IMR-90 (cell line): ENCODE results near the gene SLCO3A1. TPM values are rescaled to one million over a fixed set of nuclear protein-coding genes. Genes with fewer than 3 reads are reported as not detected.

ENCODE experiments used
- ATAC-seq: fragments of 200-7000 bp; cut with Tn5 transposase; 2 replicates; pipeline ENCODE4 v1.9.1; 2020; ENCODE audit warnings: low read depth, mild to moderate bottlenecking, moderate library complexity
- BruUV-seq: library from RNA; stranded (reverse); fragments of 400-500 nt; replicated peaks from 2 replicates; lab custom pipeline; 2021; lab: Mats Ljungman, UMichigan
- CTCF ChIA-PET: fragments of 300-600 bp; formaldehyde crosslinking; extraction: SDS; loops from one replicate; lab custom pipeline; 2021; ENCODE audit warnings: antibody characterized with exemption; lab: Yijun Ruan, JAX
- POLR2A ChIA-PET: fragments of 300-600 bp; sonication (Branson Sonifier 250); formaldehyde crosslinking; loops from one replicate; lab custom pipeline; 2022; ENCODE audit warnings: antibody characterized with exemption; ENCODE audit not compliant: unreplicated experiment; lab: Charles Lee
- DNase-seq: peaks from one replicate; pipeline ENCODE4 v3.0.0; 2013
- H2AFZ ChIP-seq: replicated peaks from 2 replicates; pipeline ENCODE3; 2013; ENCODE audit warnings: low read length, mild to moderate bottlenecking; ENCODE audit not compliant: poor library complexity
- H2AK5ac ChIP-seq: 2 replicates; pipeline ENCODE4 v1.6.1; 2013; ENCODE audit warnings: low read depth, low read length, inconsistent platforms
- H2AK9ac ChIP-seq: replicated peaks from 2 replicates; pipeline ENCODE3; 2013; ENCODE audit warnings: mild to moderate bottlenecking, low read depth, low read length, moderate library complexity; ENCODE audit not compliant: poor library complexity
- H2BK120ac ChIP-seq: 2 replicates; pipeline ENCODE4 v1.6.1; 2013; ENCODE audit warnings: low read depth, low read length, inconsistent platforms
- H2BK15ac ChIP-seq: 3 replicates; pipeline ENCODE4 v1.6.1; 2013; ENCODE audit warnings: low read depth, low read length, inconsistent platforms
- H2BK20ac ChIP-seq: 2 replicates; pipeline ENCODE4 v1.6.1; 2013; ENCODE audit warnings: low read depth, mild to moderate bottlenecking, inconsistent platforms, low read length, moderate library complexity
- H2BK5ac ChIP-seq: 2 replicates; pipeline ENCODE4 v1.6.1; 2013; ENCODE audit warnings: mild to moderate bottlenecking, low read depth, low read length, inconsistent platforms; ENCODE audit not compliant: poor library complexity, severe bottlenecking
- H3K14ac ChIP-seq: replicated peaks from 2 replicates; pipeline ENCODE4 v1.6.1; 2013; ENCODE audit warnings: low read depth, low read length, inconsistent platforms
- H3K18ac ChIP-seq: 2 replicates; pipeline ENCODE4 v1.6.1; 2013; ENCODE audit warnings: low read depth, low read length, control low read depth
- H3K23ac ChIP-seq: 2 replicates; pipeline ENCODE4 v1.6.1; 2013; ENCODE audit warnings: low read depth, low read length, inconsistent platforms
- H3K27ac ChIP-seq: 2 replicates; pipeline ENCODE4 v1.5.1; 2013; ENCODE audit warnings: mild to moderate bottlenecking, control low read depth, low read length; ENCODE audit not compliant: insufficient read depth
- H3K27me3 ChIP-seq: 2 replicates; pipeline ENCODE4 v1.6.1; 2013; ENCODE audit warnings: low read length; ENCODE audit not compliant: control insufficient read depth, insufficient read depth
- H3K36me3 ChIP-seq: 2 replicates; pipeline ENCODE4 v1.6.1; 2013; ENCODE audit warnings: low read length, mixed read lengths; ENCODE audit not compliant: control insufficient read depth, insufficient read depth
- H3K4ac ChIP-seq: 2 replicates; pipeline ENCODE4 v1.6.1; 2013; ENCODE audit warnings: low read depth, low read length, inconsistent platforms
- H3K4me1 ChIP-seq: 2 replicates; pipeline ENCODE4 v1.6.1; 2013; ENCODE audit warnings: low read length, mixed read lengths; ENCODE audit not compliant: control insufficient read depth, insufficient read depth
- H3K4me2 ChIP-seq: 2 replicates; pipeline ENCODE4 v1.6.1; 2013; ENCODE audit warnings: low read depth, mild to moderate bottlenecking, control low read depth, low read length, moderate library complexity
- H3K4me3 ChIP-seq: 2 replicates; pipeline ENCODE4 v1.5.1; 2013; ENCODE audit warnings: low read depth, mild to moderate bottlenecking, control low read depth, low read length, moderate library complexity; ENCODE audit not compliant: insufficient read depth
- H3K56ac ChIP-seq: 2 replicates; pipeline ENCODE4 v1.6.1; 2013; ENCODE audit warnings: low read length, inconsistent platforms; ENCODE audit not compliant: insufficient read depth; ENCODE audit errors: extremely low read depth
- H3K79me1 ChIP-seq, 2 experiments: 2 replicates each; pipeline ENCODE4 v1.6.1; 2013; ENCODE audit warnings: low read length in 2 of 2, inconsistent platforms in 1 of 2, low read depth in 1 of 2
- H3K9ac ChIP-seq: 2 replicates; pipeline ENCODE4 v1.6.1; 2013; ENCODE audit warnings: low read depth, low read length, control low read depth
- H3K9me1 ChIP-seq: 2 replicates; pipeline ENCODE4 v1.6.1; 2013; ENCODE audit warnings: low read length, inconsistent platforms; ENCODE audit not compliant: insufficient read depth
- H3K9me3 ChIP-seq: 2 replicates; pipeline ENCODE4 v1.6.1; 2013; ENCODE audit warnings: low read length; ENCODE audit not compliant: control insufficient read depth, insufficient read depth
- H4K20me1 ChIP-seq: 2 replicates; pipeline ENCODE4 v1.6.1; 2013; ENCODE audit warnings: low read length, inconsistent platforms; ENCODE audit not compliant: insufficient read depth
- H4K5ac ChIP-seq: 2 replicates; pipeline ENCODE4 v1.6.1; 2013; ENCODE audit warnings: mild to moderate bottlenecking, low read depth, low read length, control low read depth
- H4K8ac ChIP-seq, 2 experiments: 2 replicates each; pipeline ENCODE4 v1.6.1; 2013; ENCODE audit warnings: low read depth in 2 of 2, low read length in 2 of 2, control low read depth in 1 of 2, inconsistent platforms in 1 of 2
- H4K91ac ChIP-seq: 2 replicates; pipeline ENCODE4 v1.6.1; 2013; ENCODE audit warnings: low read depth, low read length, inconsistent platforms; ENCODE audit not compliant: insufficient read depth
- CHD1 ChIP-seq: IDR thresholded peaks from 2 replicates; pipeline ENCODE4 v1.6.1; 2012; ENCODE audit warnings: low read depth, low read length, improper control_type of control experiment
- POLR2A ChIP-seq: IDR thresholded peaks from 2 replicates; pipeline ENCODE4 v1.6.1; 2012; ENCODE audit warnings: mild to moderate bottlenecking, low read depth, low read length
- RAD21 ChIP-seq: IDR thresholded peaks from 2 replicates; pipeline ENCODE4 v1.6.1; 2012; ENCODE audit warnings: low read length, improper control_type of control experiment
- SMC3 ChIP-seq: fragments of 150-350 bp; IDR thresholded peaks from 2 replicates; pipeline ENCODE4 v1.6.1; 2016; ENCODE audit warnings: low read depth, mild to moderate bottlenecking, antibody characterized with exemption, low read length, moderate library complexity
- WGBS, 2 experiments: methylation state at CpG; one replicate each; pipeline versions ENCODE4 v1.1.5 to v1.1.7; 2013; ENCODE audit warnings: missing lambda C conversion rate in 2 of 2; ENCODE audit not compliant: insufficient read length in 1 of 2; ENCODE audit errors: extremely low coverage in 2 of 2; 5-methylcytosine and 5-hydroxymethylcytosine counted together
- dilution Hi-C: fragments of 300-500 bp; cut with HindIII; formaldehyde crosslinking; loops from one replicate; pipeline ENCODE4 v1.14.3; 2018; ENCODE audit warnings: low sequenced_read_pairs; ENCODE audit not compliant: unreplicated experiment
- in situ Hi-C: fragments of 300-500 bp; cut with MboI; formaldehyde crosslinking; loops from 3 replicates; pipeline ENCODE4 v1.14.3; 2019; ENCODE audit warnings: low sequenced_read_pairs, inconsistent platforms, mixed read lengths
- intact Hi-C: fragments of 100-400 bp; cut with micrococcal nuclease; formaldehyde crosslinking; loops from 2 replicates; pipeline ENCODE4 v1.10.0; 2022
- polyA plus RNA-seq, 3 experiments: library from polyadenylated mRNA; depleted of rRNA; stranded (reverse); fragments of >200 nt; gene quantifications; 2 replicates each; pipeline ENCODE4 v1.2.3, GENCODE V29; 2012; ENCODE audit warnings: low replicate concordance in 1 of 3
- total RNA-seq: library from RNA; depleted of rRNA; stranded (reverse); fragments of >200 nt; gene quantifications from 2 replicates; pipeline ENCODE4 v1.2.3, GENCODE V29; 2012

SLCO3A1 gene
- total and polyA plus RNA-seq, 2 of the 4 experiments (the other 2 are of a cell fraction) = 4.7 to 8.1 TPM

DNA sequence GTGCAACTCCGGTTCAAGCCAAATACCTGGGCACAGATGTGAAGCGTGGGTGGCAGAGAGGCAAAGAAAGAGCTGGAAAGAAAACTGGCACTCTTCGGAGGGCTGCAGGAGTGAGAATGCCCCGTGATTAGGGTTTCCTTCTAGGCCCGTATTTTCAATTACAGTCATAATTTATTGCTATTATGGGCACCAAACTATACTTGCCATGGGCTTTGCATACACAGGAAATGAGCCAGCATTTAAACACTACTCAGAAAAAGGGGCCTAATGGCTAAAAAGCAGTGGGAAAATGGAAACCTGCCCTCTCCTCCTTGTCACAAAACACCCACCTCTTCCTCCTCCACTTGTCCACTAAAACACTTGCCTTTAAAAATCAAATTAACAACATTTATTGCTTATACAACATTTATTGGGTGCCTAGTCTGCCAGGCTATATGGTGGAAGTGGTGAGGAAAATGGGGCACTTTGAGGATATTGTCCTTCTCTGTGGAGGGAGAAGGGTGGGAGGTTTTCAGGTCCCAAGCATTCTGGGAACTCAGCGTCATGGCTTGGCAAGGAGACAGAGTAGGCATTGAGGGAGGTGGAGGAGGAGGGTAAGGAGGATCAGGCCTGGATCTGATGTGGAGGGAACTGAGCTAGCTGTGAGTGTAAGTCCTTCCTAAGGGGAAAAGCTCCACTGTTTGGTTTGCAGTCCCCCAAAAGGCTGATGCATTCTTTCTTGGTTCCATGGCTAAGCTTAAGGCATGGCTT, 160.9 kb downstream of the SLCO3A1 start:
- ChIA-PET POLR2A (no interaction called here), CTCF (interaction anchor here (0.6 kb wide), 1 partner anchor 64 kb away, joined by 7 read pairs; no protein-coding TSS in a partner anchor)
- Histone ChIP-seq H3K4me3 (no peak overlapping the region), H2AFZ (no peak overlapping the region), H4K91ac (no peak overlapping the region), H3K27ac (no peak overlapping the region), H3K14ac (no peak overlapping the region), H3K27me3 (no peaks in the 10 kb centered on the region), H2AK5ac (no peak overlapping the region), H4K20me1 (no peaks in the 10 kb centered on the region), H2BK15ac (no peak overlapping the region), H3K4ac (no peak overlapping the region), H3K9me1 (no peaks in the 10 kb centered on the region), H3K9ac (no peak overlapping the region), H3K56ac (no peak overlapping the region), H3K79me1 (no peaks in the 10 kb centered on the region), H3K4me2 (no peak overlapping the region), H2BK20ac (no peak overlapping the region), H3K23ac (no peak overlapping the region), H2BK5ac (no peak overlapping the region), H3K36me3 (no peaks in the 10 kb centered on the region), H4K8ac (no peak overlapping the region), H3K9me3 (no peaks in the 10 kb centered on the region; the same call in 1 of the 2 replicates), H3K18ac (no peak overlapping the region), H2BK120ac (no peak overlapping the region), H4K5ac (no peak overlapping the region), H3K4me1 (no peaks in the 10 kb centered on the region), H2AK9ac (no peak overlapping the region)
- no CpG with 5 or more reads among the region's 6 CpGs for WGBS, 2 experiments
- no TSS peak for BruUV-seq
- DNase-seq = no peak
- ATAC-seq = no peak
- in situ Hi-C loops = no loop called here
- dilution Hi-C loops = no loop called here
- TF ChIP-seq POLR2A (no peak), CHD1 (no peak), RAD21 (no peak), SMC3 (no peak)
- intact Hi-C loops = no loop called here
